Adrenal gland (tissue), 12 donors: ENCODE results near the gene CCDC85C. TPM values are rescaled to one million over a fixed set of nuclear protein-coding genes. Genes with fewer than 3 reads are reported as not detected.

Experiments used
- DNase-seq, 7 donors: peaks; one replicate each; pipeline ENCODE4 v3.0.0-alpha.2; 2019 to 2020
- H3K27ac ChIP-seq, 5 donors: fragments of 200-600 bp; sonication (generic) in 4 of 5; 1 replicate in 3 of 5; 2 replicates in 2 of 5; pipeline versions ENCODE4 v1.5.1 to v1.8.0; 2016 to 2020; ENCODE audit warnings: mild to moderate bottlenecking in 1 of 5
- H3K27me3 ChIP-seq: fragments of 200-600 bp; 2 replicates; pipeline ENCODE4 v1.8.0; 2021
- H3K36me3 ChIP-seq, 2 donors: fragments of 200-600 bp; replicated peaks in 1 of 2; 1 replicate in 1 of 2; 2 replicates in 1 of 2; pipeline versions ENCODE4 v1.5.1 to v1.8.0; 2018 to 2022
- H3K4me1 ChIP-seq, 2 donors: fragments of 200-600 bp; replicated peaks in 1 of 2; 1 replicate in 1 of 2; 2 replicates in 1 of 2; pipeline versions ENCODE4 v1.5.1 to v1.8.0; 2018 to 2021
- H3K4me3 ChIP-seq, 4 donors: fragments of 200-600 bp; sonication (generic) in 3 of 4; one replicate each; pipeline ENCODE4 v1.5.1; 2016 to 2018
- H3K9me3 ChIP-seq, 3 donors: fragments of 200-600 bp; sonication (generic) in 1 of 3; replicated peaks in 1 of 3; 1 replicate in 2 of 3; 2 replicates in 1 of 3; pipeline versions ENCODE4 v1.5.1 to v1.8.0; 2016 to 2021
- POLR2A ChIP-seq, 2 donors: fragments of 450-650 bp; IDR thresholded peaks; one replicate each; pipeline ENCODE4 v1.6.1; 2017; ENCODE audit warnings: antibody characterized with exemption in 2 of 2, mild to moderate bottlenecking in 2 of 2, moderate library complexity in 1 of 2
- WGBS, 4 donors: extraction: QIAGEN DNeasy Blood & Tissue Kit in 2 of 4; methylation state at CpG; one replicate each; pipeline versions ENCODE4 v1.1.5 to v1.1.7; 2013 to 2017; 5-methylcytosine and 5-hydroxymethylcytosine counted together
- intact Hi-C, 2 donors: fragments of 100-400 bp; cut with DNase I; formaldehyde crosslinking; loops; one replicate each; pipeline versions ENCODE4 v1.14.1 to v1.15.0; 2022 to 2023
- polyA plus RNA-seq, 3 donors: library from polyadenylated mRNA; stranded (reverse); fragments of 200-250 nt in 2 of 3; fragments of 350-450 nt in 1 of 3; fragmentation: Illumina TruSeq in 1 of 3; extraction: RNeasy Lipid Tissue Mini Kit (QIAGEN cat#74804) in 1 of 3; gene quantifications; one replicate each; pipeline ENCODE4 v1.2.3, GENCODE V29; 2013 to 2014
- total RNA-seq, 9 donors: library from RNA; depleted of rRNA in 4 of 9; stranded (reverse); fragments of >200 nt in 4 of 9; fragments of 120-200 nt in 1 of 9; fragmentation: NEBNext Ultra II Directional in 1 of 9; extraction: Animal tissue kit (Norgen Biotek cat#: 25700) in 1 of 9; gene quantifications; one replicate each; pipeline versions ENCODE4 v1.1.0 to v1.2.4, GENCODE V29; 2013 to 2023
- TF ChIP-seq, protein P1 (sequence below), 6 experiments: fragments of 450-650 bp in 4 of 6; fragments of 200-600 bp in 2 of 6; sonication (generic) in 1 of 6; IDR thresholded peaks; 1 replicate in 5 of 6; 2 replicates in 1 of 6; pipeline versions ENCODE4 v1.5.1 to v1.8.0; 2016 to 2021; ENCODE audit warnings: antibody characterized with exemption in 6 of 6, mild to moderate bottlenecking in 2 of 6, moderate library complexity in 1 of 6
- donor health status: healthy with polysubstance abuse.
- donor health status: Bipolar disorder and iron deficiency.
- donor health status: DM: yes; HTN: yes; CAD: no.
- donor health status: DM: no; HTN: no; CAD: no.
- donor health status: DM: no; HTN: no; CAD: no.
- donor health status: DM: yes; HTN: yes; CAD: no.

The CCDC85C gene
- total and polyA plus RNA-seq, 12 donors: 4.2 to 59.0 (median 37.9) TPM

DNA sequence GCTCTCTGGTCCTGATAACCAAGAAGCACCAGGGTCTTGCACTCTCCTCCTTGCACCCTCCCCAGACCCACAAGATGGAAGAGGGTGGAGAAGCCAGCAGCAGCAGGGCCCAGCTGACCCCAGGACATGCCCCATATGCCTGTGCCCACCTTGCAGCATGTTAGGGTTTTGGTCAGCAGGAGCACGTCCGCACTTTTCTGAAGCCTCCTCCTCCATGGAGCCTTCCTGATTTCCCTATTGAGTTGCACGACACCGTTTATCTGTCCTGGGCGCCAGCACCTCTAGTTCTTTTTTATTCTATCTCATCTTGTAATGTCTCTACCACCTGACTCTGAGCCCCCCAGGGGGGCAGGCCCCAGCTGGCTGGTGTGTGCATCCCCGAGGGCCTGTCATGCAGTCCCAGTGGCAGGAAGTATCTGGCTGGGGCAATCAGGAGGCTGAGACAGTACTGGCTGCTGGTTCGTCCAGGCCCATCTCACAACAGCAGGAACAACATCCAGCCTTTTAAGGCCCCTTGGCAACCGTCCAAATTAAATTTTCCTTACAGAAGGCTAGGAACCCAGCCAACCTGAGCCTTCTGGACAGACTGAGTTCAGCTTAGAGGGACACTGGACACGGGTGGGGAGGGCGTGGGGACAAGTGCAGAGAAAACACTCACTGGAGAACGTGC lies 39.6 kb downstream of the CCDC85C start:
- H3K4me3 ChIP-seq: no peak overlapping the region
- TF ChIP-seq POLR2A (IDR thresholded peaks at IDR 0.05): peak in 1 of 2 donors; percentile 38
- TF ChIP-seq, protein P1, sequence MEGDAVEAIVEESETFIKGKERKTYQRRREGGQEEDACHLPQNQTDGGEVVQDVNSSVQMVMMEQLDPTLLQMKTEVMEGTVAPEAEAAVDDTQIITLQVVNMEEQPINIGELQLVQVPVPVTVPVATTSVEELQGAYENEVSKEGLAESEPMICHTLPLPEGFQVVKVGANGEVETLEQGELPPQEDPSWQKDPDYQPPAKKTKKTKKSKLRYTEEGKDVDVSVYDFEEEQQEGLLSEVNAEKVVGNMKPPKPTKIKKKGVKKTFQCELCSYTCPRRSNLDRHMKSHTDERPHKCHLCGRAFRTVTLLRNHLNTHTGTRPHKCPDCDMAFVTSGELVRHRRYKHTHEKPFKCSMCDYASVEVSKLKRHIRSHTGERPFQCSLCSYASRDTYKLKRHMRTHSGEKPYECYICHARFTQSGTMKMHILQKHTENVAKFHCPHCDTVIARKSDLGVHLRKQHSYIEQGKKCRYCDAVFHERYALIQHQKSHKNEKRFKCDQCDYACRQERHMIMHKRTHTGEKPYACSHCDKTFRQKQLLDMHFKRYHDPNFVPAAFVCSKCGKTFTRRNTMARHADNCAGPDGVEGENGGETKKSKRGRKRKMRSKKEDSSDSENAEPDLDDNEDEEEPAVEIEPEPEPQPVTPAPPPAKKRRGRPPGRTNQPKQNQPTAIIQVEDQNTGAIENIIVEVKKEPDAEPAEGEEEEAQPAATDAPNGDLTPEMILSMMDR (IDR thresholded peaks at IDR 0.05): no peak
- intact Hi-C loops: loop anchor here in 1 of 2 donors (5.0 kb wide), 1 partner anchor 38 kb away; the partner anchor contains the start of gene CCDC85C
- 46 to 54% (median 49%) methylated on average over 7 to 11 of the region's 11 CpGs for WGBS, 4 donors
- H3K36me3 ChIP-seq: no peaks in the 10 kb centered on the region
- DNase-seq: peak; percentile 70 to 95 (median 82)
- H3K27ac ChIP-seq: peak overlapping the region in 4 of 5 donors; percentile 25 to 78 (median 68)
- no peaks in the 10 kb centered on the region for H3K9me3 ChIP-seq
- peaks cover 60 to 81% of the 10 kb centered on the region in 2 donors for H3K4me1 ChIP-seq
- H3K27me3 ChIP-seq: no peaks in the 10 kb centered on the region

DNA sequence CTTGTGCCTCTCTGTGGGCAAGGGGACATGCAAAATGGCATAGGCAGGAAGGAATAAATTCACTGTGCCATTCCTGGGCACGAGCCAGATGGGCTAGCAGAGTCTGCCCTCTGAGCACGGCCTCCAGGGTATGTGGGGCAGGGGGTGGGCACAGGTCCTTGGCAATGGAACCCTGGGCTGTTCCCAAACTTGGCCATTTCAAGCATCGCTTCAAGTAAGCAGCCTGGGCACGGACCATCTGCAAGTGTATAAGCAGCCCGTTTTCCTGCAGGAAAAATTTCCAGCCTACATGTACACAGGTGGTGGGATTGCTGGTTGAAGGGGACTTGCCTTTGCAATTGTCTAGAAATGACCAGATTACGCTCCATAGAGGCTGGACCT lies 40.3 kb downstream of the CCDC85C start:
- intact Hi-C loops: loop anchor here in 1 of 2 donors (5.0 kb wide), 1 partner anchor 39 kb away; the partner anchor contains the start of gene CCDC85C

DNA sequence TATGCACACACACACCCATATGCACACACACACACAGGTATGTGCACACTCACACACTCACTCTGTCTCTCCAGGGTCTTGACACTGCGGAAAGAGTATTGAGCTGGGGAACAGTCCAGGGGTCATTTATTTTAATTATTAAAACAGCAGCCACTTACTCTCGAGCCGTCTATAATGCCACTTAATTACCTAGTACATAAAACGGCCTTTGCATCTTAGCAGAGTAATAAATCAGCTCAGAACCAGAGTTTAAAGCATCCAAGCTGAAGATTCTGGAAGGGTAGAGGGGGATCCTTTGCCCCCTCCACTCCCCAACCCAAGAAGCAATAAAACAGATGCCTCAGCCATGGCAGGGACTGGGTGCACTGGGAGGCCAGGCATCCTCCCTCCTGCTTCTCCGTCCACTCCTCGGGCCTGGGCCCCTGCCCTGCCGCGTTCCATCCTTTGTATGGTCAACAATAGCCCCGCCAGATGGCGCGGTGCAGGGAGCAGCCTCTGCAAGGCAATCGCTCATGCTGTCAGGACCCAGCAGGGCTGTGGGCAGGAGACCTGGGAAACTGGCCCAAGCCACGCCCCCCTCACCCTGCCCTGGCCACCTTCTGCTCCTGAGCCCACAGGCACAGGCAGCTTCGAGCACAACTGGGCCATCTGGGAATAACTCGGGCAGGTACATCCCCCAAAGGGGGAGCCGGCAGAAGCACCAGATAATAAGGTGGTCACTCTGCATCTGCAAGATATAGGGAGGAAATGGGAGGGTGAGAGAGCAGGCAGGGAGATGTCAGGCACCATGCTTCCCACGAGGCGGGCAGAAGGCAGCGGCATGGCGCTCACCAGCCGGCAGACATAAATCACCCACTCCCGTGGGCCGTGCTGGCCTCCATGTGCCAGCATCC lies 40.9 kb downstream of the CCDC85C start:
- H3K9me3 ChIP-seq: no peaks in the 10 kb centered on the region
- H3K4me1 ChIP-seq: peaks cover 47 to 68% of the 10 kb centered on the region in 2 donors
- DNase-seq: peak; percentile 86 to 96 (median 93)
- TF ChIP-seq POLR2A (IDR thresholded peaks at IDR 0.05): peak in 1 of 2 donors; percentile 19
- TF ChIP-seq, protein P1 (IDR thresholded peaks at IDR 0.05): peak; percentile 19 to 70 (median 65)
- no peak overlapping the region for H3K4me3 ChIP-seq
- H3K27me3 ChIP-seq: no peaks in the 10 kb centered on the region
- intact Hi-C loops: loop anchor here in 1 of 2 donors (5.0 kb wide), 1 partner anchor 39 kb away; the partner anchor contains the start of gene CCDC85C
- no peaks in the 10 kb centered on the region for H3K36me3 ChIP-seq
- 24 to 34% (median 26%) methylated on average over 15 to 23 of the region's 23 CpGs for WGBS, 4 donors
- H3K27ac ChIP-seq: peak overlapping the region in 3 of 5 donors; percentile 65 to 78 (median 71)

More for the DNA sequence above, 40.3 kb downstream of the CCDC85C start:
- Histone ChIP-seq H3K4me3 (no peak overlapping the region), H3K27me3 (no peaks in the 10 kb centered on the region), H3K4me1 (peaks cover 53 to 74% of the 10 kb centered on the region in 2 donors), H3K36me3 (no peaks in the 10 kb centered on the region), H3K9me3 (no peaks in the 10 kb centered on the region), H3K27ac (peak overlapping the region in 3 of 5 donors; percentile 65 to 78 (median 71))
- 71 to 89% (median 74%) methylated on average over 4 to 6 of the region's 6 CpGs for WGBS, 4 donors
- no peak for DNase-seq
- TF ChIP-seq, protein P1 (IDR thresholded peaks at IDR 0.05): no peak
- TF ChIP-seq POLR2A (IDR thresholded peaks at IDR 0.05): no peak

DNA sequence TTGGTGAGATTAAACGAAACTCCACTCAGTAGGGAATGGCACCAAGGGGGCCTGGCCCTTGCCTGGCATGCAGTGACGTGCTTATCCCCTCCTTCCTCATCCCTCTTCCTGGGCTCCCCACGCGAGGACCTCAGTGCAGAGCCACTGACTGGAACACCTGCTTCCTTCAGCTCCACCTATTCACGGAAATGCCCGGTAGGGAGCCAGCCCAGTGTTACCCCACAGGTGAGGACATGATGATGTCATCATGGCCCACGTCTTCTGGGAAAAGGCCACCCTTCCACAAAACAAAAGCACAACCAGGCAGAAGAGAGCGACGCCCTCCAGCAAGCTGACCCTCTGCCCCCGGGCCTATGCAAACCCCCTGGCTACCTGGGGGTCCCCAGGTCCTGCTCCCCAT lies 42.1 kb downstream of the CCDC85C start:
- Histone ChIP-seq H3K36me3 (no peaks in the 10 kb centered on the region), H3K4me3 (no peak overlapping the region), H3K9me3 (no peaks in the 10 kb centered on the region), H3K27ac (peak overlapping the region in 3 of 5 donors; percentile 70 to 74 (median 71)), H3K4me1 (peaks cover 47 to 65% of the 10 kb centered on the region in 2 donors), H3K27me3 (no peaks in the 10 kb centered on the region)
- WGBS, 4 donors: 72 to 84% (median 80%) methylated on average over 8 to 10 of the region's 10 CpGs
- intact Hi-C loops: loop anchor here in 1 of 2 donors (5.0 kb wide), 1 partner anchor 40 kb away; the partner anchor contains the start of gene CCDC85C
- no peak for DNase-seq
- no peak for TF ChIP-seq POLR2A (IDR thresholded peaks at IDR 0.05)
- TF ChIP-seq, protein P1 (IDR thresholded peaks at IDR 0.05): no peak
